SK-N-SH treated with all-trans-retinoic acid at 6 μM for 48 hours (cell line): ENCODE measurements around the gene MTCL1.

Experiments
- BACH2 ChIP-seq: fragments of 250-450 bp; sonication (Bioruptor Pico); IDR thresholded peaks from 2 replicates; pipeline ENCODE4 v1.9.0; 2021; ENCODE audit warnings: mild to moderate bottlenecking, borderline replicate concordance
- CREB5 ChIP-seq: fragments of 250-450 bp; sonication (Bioruptor Pico); IDR thresholded peaks from 2 replicates; pipeline ENCODE4 v1.5.1; 2020; ENCODE audit warnings: low read depth, mild to moderate bottlenecking, moderate library complexity
- CSDC2 ChIP-seq: fragments of 250-450 bp; sonication (Bioruptor Pico); IDR thresholded peaks from 2 replicates; pipeline ENCODE4 v1.5.0; 2020; ENCODE audit warnings: mild to moderate bottlenecking, moderate library complexity
- ESRRG ChIP-seq: fragments of 250-450 bp; sonication (Bioruptor Pico); IDR thresholded peaks from 2 replicates; pipeline ENCODE4 v1.6.1; 2021; ENCODE audit warnings: mild to moderate bottlenecking
- GLIS3 ChIP-seq: fragments of 250-450 bp; sonication (Bioruptor Pico); IDR thresholded peaks from 2 replicates; pipeline ENCODE4 v1.5.0; 2020; ENCODE audit warnings: mild to moderate bottlenecking, moderate library complexity
- OSR1 ChIP-seq: fragments of 250-450 bp; sonication (Bioruptor Pico); IDR thresholded peaks from 2 replicates; pipeline ENCODE4 v1.8.0; 2022; ENCODE audit warnings: moderate library complexity, mild to moderate bottlenecking, inconsistent platforms
- PATZ1 ChIP-seq: fragments of 250-450 bp; sonication (Bioruptor Pico); IDR thresholded peaks from 2 replicates; pipeline ENCODE4 v1.8.0; 2020; ENCODE audit warnings: mild to moderate bottlenecking, moderate library complexity, borderline replicate concordance
- TCF4 ChIP-seq: fragments of 250-450 bp; sonication (Bioruptor Pico); IDR thresholded peaks from 2 replicates; pipeline ENCODE4 v1.8.0; 2021; ENCODE audit warnings: mild to moderate bottlenecking, moderate library complexity, borderline replicate concordance
- ZFP3 ChIP-seq: fragments of 250-450 bp; sonication (Bioruptor Pico); IDR thresholded peaks from 2 replicates; pipeline ENCODE4 v1.5.0; 2020; ENCODE audit warnings: mild to moderate bottlenecking, moderate library complexity
- ZFP30 ChIP-seq: fragments of 450-650 bp; formaldehyde crosslinking; IDR thresholded peaks from 2 replicates; pipeline ENCODE4 v1.5.0; 2022; ENCODE audit warnings: mild to moderate bottlenecking, moderate library complexity
- ZNF565 ChIP-seq: fragments of 450-650 bp; formaldehyde crosslinking; conservative IDR thresholded peaks from 2 replicates; pipeline ENCODE4 v1.5.0; 2020; ENCODE audit warnings: low read depth, mild to moderate bottlenecking, moderate library complexity

DNA sequence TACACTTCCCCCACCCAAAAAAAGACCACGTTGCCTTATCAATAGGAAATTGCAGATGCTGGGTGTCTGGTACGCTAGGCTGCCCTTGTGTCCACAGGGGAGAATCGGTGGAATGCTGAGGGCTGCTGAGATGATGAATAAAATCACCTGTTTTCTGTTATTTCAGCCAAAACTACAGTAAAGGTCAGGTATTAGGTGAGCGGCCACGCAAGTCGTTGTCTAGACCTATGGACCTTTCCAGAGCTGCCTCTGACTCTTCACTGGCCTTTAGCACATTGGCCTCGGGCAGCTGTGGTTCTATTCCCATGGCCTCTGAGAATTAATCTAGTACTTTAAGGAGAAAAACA lies 89.6 kb downstream of the MTCL1 start:
- TF ChIP-seq GLIS3 (no peak), ZNF565 (CRISPR knock-in tag) (no peak), BACH2 (no peak), CSDC2 (CRISPR knock-in tag) (no peak; the same call in 1 of the 2 replicates), CREB5 (no peak), ZFP30 (CRISPR knock-in tag) (no peak), PATZ1 (CRISPR knock-in tag) (no peak), ESRRG (no peak), OSR1 (CRISPR knock-in tag) (no peak), TCF4 (CRISPR knock-in tag) (no peak), ZFP3 (no peak)
